Measurements from ENCODE around the gene CSTPP1. TPM values are rescaled to one million over a fixed set of nuclear protein-coding genes. Genes with fewer than 3 reads are reported as not detected.
"Not testable (repeated sequence)": the region's sequence is repeated elsewhere in the genome, so short reads cannot be mapped to it uniquely, and the experiment has no call there.

Gene CSTPP1
- total RNA-seq, 1 donor from 2014 or later = 66.1 TPM

DNA sequence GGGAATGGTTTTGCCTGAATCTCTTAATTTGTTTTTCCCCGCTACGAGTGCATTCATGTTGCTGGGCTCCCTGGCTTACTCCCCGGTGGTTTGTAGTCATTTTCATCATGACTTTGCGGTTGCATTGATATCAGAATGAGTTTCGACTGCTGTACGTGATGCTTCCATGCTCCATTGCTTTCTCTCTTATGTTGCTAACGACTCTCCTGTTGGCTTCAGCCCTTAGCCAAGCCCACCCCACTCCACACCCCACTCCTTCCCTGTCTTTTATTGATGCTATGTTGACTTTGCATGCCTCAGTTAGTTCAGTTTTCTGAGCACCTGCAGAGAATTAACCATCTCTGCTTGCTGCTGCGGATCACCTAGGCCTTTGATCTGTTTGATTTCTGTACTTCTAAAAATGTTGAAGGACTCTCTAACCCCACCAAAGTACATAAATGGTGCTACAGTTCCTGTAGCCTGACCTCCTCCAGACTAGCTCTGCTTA, 174.8 kb downstream of the CSTPP1 start:
- Mint-ChIP-seq H3K9me3 (ENCODE audit: low read depth) (no peaks in the 10 kb centered on the region), H3K4me3 (ENCODE audit: low read depth) (no peak overlapping the region), H3K4me1 (ENCODE audit: low read depth) (peaks cover 18% of the 10 kb centered on the region), H3K27ac (no peak overlapping the region), H3K27me3 (no peaks in the 10 kb centered on the region), H3K36me3 (ENCODE audit: insufficient read depth) (peaks cover 6% of the 10 kb centered on the region)
- TF ChIP-seq, protein P1, sequence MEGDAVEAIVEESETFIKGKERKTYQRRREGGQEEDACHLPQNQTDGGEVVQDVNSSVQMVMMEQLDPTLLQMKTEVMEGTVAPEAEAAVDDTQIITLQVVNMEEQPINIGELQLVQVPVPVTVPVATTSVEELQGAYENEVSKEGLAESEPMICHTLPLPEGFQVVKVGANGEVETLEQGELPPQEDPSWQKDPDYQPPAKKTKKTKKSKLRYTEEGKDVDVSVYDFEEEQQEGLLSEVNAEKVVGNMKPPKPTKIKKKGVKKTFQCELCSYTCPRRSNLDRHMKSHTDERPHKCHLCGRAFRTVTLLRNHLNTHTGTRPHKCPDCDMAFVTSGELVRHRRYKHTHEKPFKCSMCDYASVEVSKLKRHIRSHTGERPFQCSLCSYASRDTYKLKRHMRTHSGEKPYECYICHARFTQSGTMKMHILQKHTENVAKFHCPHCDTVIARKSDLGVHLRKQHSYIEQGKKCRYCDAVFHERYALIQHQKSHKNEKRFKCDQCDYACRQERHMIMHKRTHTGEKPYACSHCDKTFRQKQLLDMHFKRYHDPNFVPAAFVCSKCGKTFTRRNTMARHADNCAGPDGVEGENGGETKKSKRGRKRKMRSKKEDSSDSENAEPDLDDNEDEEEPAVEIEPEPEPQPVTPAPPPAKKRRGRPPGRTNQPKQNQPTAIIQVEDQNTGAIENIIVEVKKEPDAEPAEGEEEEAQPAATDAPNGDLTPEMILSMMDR (IDR thresholded peaks at IDR 0.05; ENCODE audit: unreplicated experiment) = no peak
- no peak for DNase-seq (ENCODE audit: low spot score, unreplicated experiment)

DNA sequence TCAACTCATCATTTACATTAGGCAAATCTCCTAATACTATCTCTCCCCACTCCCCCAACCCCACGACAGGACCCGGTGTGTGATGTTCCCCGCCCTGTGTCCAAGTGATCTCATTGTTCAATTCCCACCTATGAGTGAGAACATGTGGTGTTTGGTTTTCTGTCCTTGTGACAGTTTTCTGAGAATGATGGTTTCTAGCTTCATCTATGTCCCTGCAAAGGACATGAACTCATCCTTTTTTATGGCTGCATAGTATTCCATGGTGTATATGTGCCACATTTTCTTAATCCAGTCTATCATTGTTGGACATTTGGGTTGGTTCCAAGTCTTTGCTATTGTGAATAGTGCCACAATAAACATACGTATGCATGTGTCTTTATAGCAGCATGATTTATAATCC, 176.4 kb downstream of the CSTPP1 start:
- H3K27me3 Mint-ChIP-seq; H3K9me3 Mint-ChIP-seq (ENCODE audit: low read depth); H3K4me3 Mint-ChIP-seq (ENCODE audit: low read depth); H3K27ac Mint-ChIP-seq; DNase-seq (ENCODE audit: low spot score, unreplicated experiment); H3K36me3 Mint-ChIP-seq (ENCODE audit: insufficient read depth): not testable (repeated sequence)
- peaks cover 18% of the 10 kb centered on the region for H3K4me1 Mint-ChIP-seq (ENCODE audit: low read depth)

DNA sequence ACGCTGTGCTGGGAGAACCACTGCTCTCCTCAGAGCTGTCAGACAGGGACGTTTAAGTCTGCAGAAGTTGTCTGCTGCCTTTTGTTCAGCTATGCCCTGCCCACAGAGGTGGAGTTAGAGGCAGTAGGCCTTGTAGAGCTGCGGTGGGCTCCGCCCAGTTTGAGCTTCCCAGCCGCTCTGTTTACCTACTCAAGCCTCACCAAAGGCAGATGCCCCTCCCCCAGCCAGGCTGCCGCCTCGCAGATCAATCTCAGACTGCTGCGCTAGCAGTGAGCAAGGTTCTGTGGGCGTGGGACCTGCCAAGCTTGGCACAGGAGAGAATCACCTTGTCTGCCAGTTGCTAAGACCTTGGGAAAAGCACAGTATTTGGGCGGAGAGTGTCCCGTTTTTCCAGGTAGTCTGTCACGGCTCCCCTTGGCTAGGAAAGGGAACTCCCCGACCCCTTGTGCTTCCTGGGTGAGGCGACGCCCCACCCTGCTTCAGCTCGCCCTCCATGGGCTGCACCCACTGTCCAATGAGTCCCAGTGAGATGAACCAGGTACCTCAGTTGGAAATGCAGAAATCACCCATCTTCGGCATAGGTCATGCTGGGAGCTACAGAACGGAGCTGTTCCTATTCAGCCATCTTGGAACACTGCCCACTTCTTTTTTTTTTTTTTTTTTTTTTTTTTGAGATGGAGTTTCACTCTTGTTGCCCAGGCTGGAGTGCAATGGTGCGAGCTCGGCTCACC, 182.6 kb downstream of the CSTPP1 start:
- H3K36me3 Mint-ChIP-seq (ENCODE audit: insufficient read depth); H3K27ac Mint-ChIP-seq; H3K4me3 Mint-ChIP-seq (ENCODE audit: low read depth); H3K9me3 Mint-ChIP-seq (ENCODE audit: low read depth); H3K27me3 Mint-ChIP-seq: not testable (repeated sequence)
- DNase-seq (ENCODE audit: low spot score, unreplicated experiment) = peak; percentile 19
- peaks cover 21% of the 10 kb centered on the region for H3K4me1 Mint-ChIP-seq (ENCODE audit: low read depth)

DNA sequence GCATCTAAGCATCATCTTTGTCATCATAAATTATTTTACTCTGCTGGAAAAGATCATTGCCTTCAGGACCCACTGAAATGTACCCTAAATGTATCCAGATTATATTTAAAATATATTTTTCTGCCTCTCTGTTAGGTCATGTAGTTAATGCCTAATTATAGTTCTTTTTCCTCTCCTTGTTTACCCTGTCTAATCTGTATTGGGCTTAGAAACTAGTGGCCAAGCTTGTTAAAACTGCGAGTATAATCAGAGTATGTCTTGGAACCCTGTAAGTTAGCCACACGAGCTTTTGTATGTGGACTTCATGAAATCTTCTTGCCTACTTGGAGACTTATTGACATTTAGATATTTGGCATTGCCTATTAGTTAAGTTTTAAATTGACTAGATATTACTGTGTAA, 184.5 kb downstream of the CSTPP1 start:
- Mint-ChIP-seq H3K36me3 (ENCODE audit: insufficient read depth) (peaks cover 3% of the 10 kb centered on the region), H3K27me3 (no peaks in the 10 kb centered on the region), H3K4me1 (ENCODE audit: low read depth) (peaks cover 16% of the 10 kb centered on the region)

DNA sequence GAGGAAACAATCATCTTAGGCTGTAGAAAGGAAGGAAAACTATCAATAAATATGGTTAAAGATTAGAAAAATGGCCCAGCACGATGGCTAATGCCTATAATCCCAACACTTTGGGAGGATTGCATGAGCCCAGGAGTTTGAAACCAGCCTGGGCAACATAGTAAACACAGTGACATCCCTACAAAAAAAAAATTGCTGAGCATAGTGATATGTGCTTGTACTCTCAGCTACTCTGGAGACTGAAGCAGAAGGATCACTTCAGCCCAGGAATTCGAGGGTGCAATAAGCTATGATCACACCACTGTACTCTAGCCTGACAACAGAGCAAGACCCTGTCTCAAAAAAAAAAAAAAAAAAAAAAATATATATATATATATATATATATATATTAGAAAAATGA, 185.2 kb downstream of the CSTPP1 start:
- peak overlapping the region; percentile 35 for H3K27ac Mint-ChIP-seq

More for the DNA sequence above, 184.5 kb downstream of the CSTPP1 start:
- no peak for DNase-seq (ENCODE audit: low spot score, unreplicated experiment)
- Mint-ChIP-seq H3K4me3 (ENCODE audit: low read depth) (no peak overlapping the region), H3K27ac (peak overlapping the region; percentile 35), H3K9me3 (ENCODE audit: low read depth) (no peaks in the 10 kb centered on the region)
- TF ChIP-seq, protein P1 (IDR thresholded peaks at IDR 0.05; ENCODE audit: unreplicated experiment) = no peak

DNA sequence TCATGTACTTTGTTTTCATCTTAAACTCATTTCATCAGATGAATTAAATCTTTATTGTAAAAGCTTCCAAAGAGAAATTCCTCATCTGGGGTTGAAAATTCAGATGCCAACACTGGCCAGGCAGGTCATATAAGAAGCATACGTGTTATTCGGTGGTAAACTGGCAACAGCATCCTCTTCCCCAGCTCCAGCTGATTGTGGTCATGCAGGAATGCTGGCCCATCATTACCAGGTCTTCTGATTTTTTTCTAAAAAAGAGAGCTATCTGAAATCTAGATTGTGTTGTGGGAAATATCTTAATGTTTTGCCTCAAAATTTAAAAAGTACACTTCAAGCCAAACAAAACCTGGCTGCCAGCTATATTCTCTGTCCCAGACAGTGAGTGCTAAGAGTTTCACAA, 186.5 kb downstream of the CSTPP1 start:
- no peaks in the 10 kb centered on the region for H3K9me3 Mint-ChIP-seq (ENCODE audit: low read depth)
- H3K4me3 Mint-ChIP-seq (ENCODE audit: low read depth) = no peak overlapping the region
- H3K36me3 Mint-ChIP-seq (ENCODE audit: insufficient read depth) = peaks cover 3% of the 10 kb centered on the region
- H3K4me1 Mint-ChIP-seq (ENCODE audit: low read depth) = peaks cover 25% of the 10 kb centered on the region
- TF ChIP-seq, protein P1 (IDR thresholded peaks at IDR 0.05; ENCODE audit: unreplicated experiment) = no peak
- no peak overlapping the region for H3K27ac Mint-ChIP-seq
- no peaks in the 10 kb centered on the region for H3K27me3 Mint-ChIP-seq
- no peak for DNase-seq (ENCODE audit: low spot score, unreplicated experiment)

More for the DNA sequence above, 185.2 kb downstream of the CSTPP1 start:
- Mint-ChIP-seq H3K4me3 (ENCODE audit: low read depth) (no peak overlapping the region), H3K4me1 (ENCODE audit: low read depth) (peaks cover 18% of the 10 kb centered on the region), H3K9me3 (ENCODE audit: low read depth) (no peaks in the 10 kb centered on the region), H3K27me3 (no peaks in the 10 kb centered on the region), H3K36me3 (ENCODE audit: insufficient read depth) (peaks cover 3% of the 10 kb centered on the region)
- no peak for DNase-seq (ENCODE audit: low spot score, unreplicated experiment)
- TF ChIP-seq, protein P1 (IDR thresholded peaks at IDR 0.05; ENCODE audit: unreplicated experiment) = no peak

All from progenitor cell of endocrine pancreas (in vitro differentiated cells).